Stomach (tissue), 9 donors: ENCODE measurements around the gene CAMK1G. TPM values are rescaled to one million over a fixed set of nuclear protein-coding genes. Genes with fewer than 3 reads are reported as not detected.

Source experiments
- DNase-seq, 2 donors: peaks; one replicate each; pipeline versions ENCODE4 v3.0.0 to v3.0.0-alpha.2; 2013 to 2019
- H3K27ac ChIP-seq, 5 donors: fragments of 200-600 bp in 4 of 5; sonication (generic) in 4 of 5; one replicate each; pipeline ENCODE4 v1.5.1; 2013 to 2019; ENCODE audit warnings: mild to moderate bottlenecking in 1 of 5, moderate library complexity in 1 of 5
- H3K27me3 ChIP-seq, 3 donors: fragments of 200-600 bp; sonication (generic); one replicate each; pipeline ENCODE4 v1.5.1; 2017 to 2019; ENCODE audit warnings: mixed run types in 1 of 3
- H3K36me3 ChIP-seq, 4 donors: fragments of 200-600 bp; sonication (generic); 1 replicate in 3 of 4; 2 replicates in 1 of 4; pipeline ENCODE4 v1.5.1; 2016 to 2019
- H3K4me1 ChIP-seq, 4 donors: fragments of 200-600 bp; sonication (generic); one replicate each; pipeline ENCODE4 v1.5.1; 2016 to 2019
- H3K4me3 ChIP-seq, 4 donors: fragments of 200-600 bp; sonication (generic) in 3 of 4; one replicate each; pipeline ENCODE4 v1.5.1; 2016 to 2019; ENCODE audit warnings: mild to moderate bottlenecking in 1 of 4
- H3K9me3 ChIP-seq, 4 donors: fragments of 200-600 bp; sonication (generic); one replicate each; pipeline ENCODE4 v1.5.1; 2016 to 2019
- CTCF ChIP-seq, 7 experiments: fragments of 450-650 bp in 4 of 7; fragments of 200-600 bp in 3 of 7; sonication (generic) in 3 of 7; IDR thresholded peaks; one replicate each; pipeline ENCODE4 v1.5.1; 2016 to 2019; ENCODE audit warnings: antibody characterized with exemption in 7 of 7, control low read depth in 2 of 7, mild to moderate bottlenecking in 1 of 7
- EP300 ChIP-seq: sonication (generic); formaldehyde crosslinking; IDR thresholded peaks from one replicate; pipeline ENCODE4 v1.6.1; 2017; ENCODE audit warnings: antibody characterized with exemption
- POLR2A ChIP-seq, 4 donors: fragments of 450-650 bp; IDR thresholded peaks; one replicate each; pipeline ENCODE4 v1.6.1; 2016; ENCODE audit warnings: antibody characterized with exemption in 4 of 4, control low read depth in 2 of 4, mild to moderate bottlenecking in 1 of 4, moderate library complexity in 1 of 4
- POLR2AphosphoS5 ChIP-seq, 3 donors: sonication (generic); formaldehyde crosslinking; IDR thresholded peaks; one replicate each; pipeline ENCODE4 v1.6.1; 2016; ENCODE audit warnings: antibody characterized with exemption in 3 of 3
- WGBS, 5 donors: extraction: QIAGEN DNeasy Blood & Tissue Kit in 3 of 5; methylation state at CpG; one replicate each; pipeline versions ENCODE4 v1.1.5 to v1.1.7; 2013 to 2018; 5-methylcytosine and 5-hydroxymethylcytosine counted together
- intact Hi-C: fragments of 100-400 bp; cut with DNase I; formaldehyde crosslinking; loops from one replicate; pipeline ENCODE4 v1.15.1; 2023; ENCODE audit warnings: low total_unique reads
- polyA plus RNA-seq, 3 donors: library from polyadenylated mRNA; stranded (reverse); fragments of 200-250 nt; gene quantifications; one replicate each; pipeline ENCODE4 v1.2.3, GENCODE V29; 2013
- total RNA-seq, 5 donors: library from RNA; depleted of rRNA; stranded (reverse); fragments of >200 nt; gene quantifications; one replicate each; pipeline versions ENCODE4 v1.1.0 to v1.2.3, GENCODE V29; 2014 to 2016
- donor health status: healthy with polysubstance abuse.
- donor health status: Bipolar disorder and iron deficiency.
- donor health status: healthy.

CAMK1G gene
- total and polyA plus RNA-seq, 8 donors: 0.03 to 1.5 TPM; not detected in 6

GRCh38 chr1:209655411-209656231, 72.1 kb downstream of the CAMK1G start:
- no peak overlapping the region for H3K4me3 ChIP-seq
- H3K9me3 ChIP-seq: no peaks in the 10 kb centered on the region
- peak; percentile 61 to 69 for DNase-seq
- TF ChIP-seq CTCF (IDR thresholded peaks at IDR 0.05) (no peak), EP300 (no peak), POLR2AphosphoS5 (IDR thresholded peaks at IDR 0.05) (peak in 1 of 3 donors; percentile 29), POLR2A (IDR thresholded peaks at IDR 0.05) (no peak)
- H3K27me3 ChIP-seq: no peaks in the 10 kb centered on the region
- intact Hi-C loops: no loop called here
- 68 to 78% (median 73%) methylated on average over 9 of the region's 9 CpGs for WGBS, 5 donors
- H3K27ac ChIP-seq: peak overlapping the region in 4 of 5 donors; percentile 10 to 92 (median 56)
- H3K4me1 ChIP-seq: peaks cover 39 to 58% (median 41%) of the 10 kb centered on the region in 4 donors
- H3K36me3 ChIP-seq: no peaks in the 10 kb centered on the region

GRCh38 chr1:209657140-209657879, 73.8 kb downstream of the CAMK1G start:
- TF ChIP-seq POLR2AphosphoS5 (IDR thresholded peaks at IDR 0.05) (no peak), POLR2A (IDR thresholded peaks at IDR 0.05) (no peak), CTCF (IDR thresholded peaks at IDR 0.05) (no peak), EP300 (no peak)
- no peaks in the 10 kb centered on the region for H3K36me3 ChIP-seq
- intact Hi-C loops: no loop called here
- no peak overlapping the region for H3K4me3 ChIP-seq
- DNase-seq: no peak
- peaks cover 27 to 45% (median 30%) of the 10 kb centered on the region in 4 donors for H3K4me1 ChIP-seq
- H3K27ac ChIP-seq: peak overlapping the region in 2 of 5 donors; percentile 83 to 92
- 73 to 89% (median 80%) methylated on average over 9 of the region's 9 CpGs for WGBS, 5 donors
- H3K9me3 ChIP-seq: no peaks in the 10 kb centered on the region
- no peaks in the 10 kb centered on the region for H3K27me3 ChIP-seq

- Histone ChIP-seq H3K4me3 (no peak overlapping the region), H3K27ac (peak overlapping the region in 1 of 5 donors; percentile 47), H3K4me1 (peaks cover 27 to 45% (median 30%) of the 10 kb centered on the region in 4 donors), H3K9me3 (no peaks in the 10 kb centered on the region), H3K27me3 (no peaks in the 10 kb centered on the region), H3K36me3 (no peaks in the 10 kb centered on the region)
- WGBS, 5 donors: 57 to 94% (median 88%) methylated on average over 5 of the region's 5 CpGs
- intact Hi-C loops: no loop called here
- no peak for TF ChIP-seq CTCF (IDR thresholded peaks at IDR 0.05)
- DNase-seq: no peak
Measured at GRCh38 chr1:209657918-209658317, 74.4 kb downstream of the CAMK1G start.

- H3K27me3 ChIP-seq: no peaks in the 10 kb centered on the region
- WGBS, 5 donors: 40 to 61% (median 56%) methylated on average over 5 of the region's 5 CpGs
- H3K4me3 ChIP-seq: no peak overlapping the region
- no peak for DNase-seq
- peak overlapping the region in 1 of 5 donors; percentile 61 for H3K27ac ChIP-seq
- TF ChIP-seq POLR2AphosphoS5 (IDR thresholded peaks at IDR 0.05) (no peak), CTCF (IDR thresholded peaks at IDR 0.05) (no peak), EP300 (no peak), POLR2A (IDR thresholded peaks at IDR 0.05) (no peak)
- no peaks in the 10 kb centered on the region for H3K36me3 ChIP-seq
- H3K9me3 ChIP-seq: no peaks in the 10 kb centered on the region
- intact Hi-C loops: no loop called here
- H3K4me1 ChIP-seq: peaks cover 12 to 29% (median 15%) of the 10 kb centered on the region in 4 donors
Measured at GRCh38 chr1:209659909-209660308, 76.4 kb downstream of the CAMK1G start.
